ENCODE results near the gene DBNL.

DBNL gene

DNA sequence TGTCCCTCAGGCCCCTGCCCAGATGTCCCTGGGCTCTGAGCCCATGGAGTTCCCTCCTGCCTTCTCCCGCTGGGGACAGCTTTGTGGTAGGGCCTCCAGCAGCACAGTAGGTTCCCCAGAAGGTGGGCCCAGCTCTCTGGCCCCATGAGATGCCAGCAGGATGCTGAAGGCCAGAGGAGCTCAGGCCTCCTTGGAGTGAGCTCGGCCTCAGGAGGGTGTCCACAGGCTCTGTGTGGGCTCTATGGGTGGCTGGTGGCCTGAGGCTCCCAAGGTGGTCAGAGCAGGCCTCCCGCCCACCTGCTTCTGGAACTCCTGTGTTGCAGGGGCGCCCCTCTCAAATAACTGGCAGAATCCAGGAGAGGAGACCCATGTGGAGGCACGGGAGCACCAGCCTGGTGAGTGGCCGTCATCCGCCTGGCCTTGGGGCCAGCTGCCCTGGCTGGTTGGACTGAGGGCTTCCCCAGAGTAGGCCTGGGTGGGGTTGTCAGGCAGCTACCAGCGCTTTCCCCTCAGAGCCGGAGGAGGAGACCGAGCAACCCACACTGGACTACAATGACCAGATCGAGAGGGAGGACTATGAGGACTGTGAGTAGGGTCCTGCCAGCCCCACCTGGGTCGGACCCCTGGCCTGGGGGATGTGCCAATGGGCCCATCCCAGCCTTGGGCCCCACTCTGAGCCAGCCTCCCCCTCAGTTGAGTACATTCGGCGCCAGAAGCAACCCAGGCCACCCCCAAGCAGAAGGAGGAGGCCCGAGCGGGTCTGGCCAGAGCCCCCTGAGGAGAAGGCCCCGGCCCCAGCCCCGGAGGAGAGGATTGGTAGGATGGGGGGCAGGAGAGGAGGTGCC lies 62.8 kb downstream of the DBNL start:
- peaks cover 0 to 78% (median 74%) of the 10 kb centered on the region in 11 experiments; a peak in 18 of 22 replicates for H4K20me1 ChIP-seq
- no peaks in the 10 kb centered on the region for H3K9me3 ChIP-seq (replicated peaks in 1 of 11)
- peak overlapping the region in 7 of 11 experiments; percentile 32 to 84 (median 42); a peak in 10 of 22 replicates for H3K27ac ChIP-seq
- peaks cover 33 to 62% (median 47%) of the 10 kb centered on the region in 10 experiments for H3K4me1 ChIP-seq
- no peaks in the 10 kb centered on the region; a peak in 1 of 22 replicates for H3K27me3 ChIP-seq
- H3K4me2 ChIP-seq, result peak overlapping the region in 10 of 11 experiments; percentile 82 to 98 (median 93); a peak in 19 of 22 replicates
- H3K36me3 ChIP-seq, result peaks cover 26 to 66% (median 62%) of the 10 kb centered on the region in 11 experiments
- no peak for TF ChIP-seq Cebpa-rat (IDR thresholded peaks at IDR 0.05)
- peak overlapping the region in 8 of 11 experiments; percentile 31 to 89 (median 84); a peak in 15 of 22 replicates for H3K9ac ChIP-seq
- peak overlapping the region in 5 of 10 experiments; percentile 72 to 84 (median 79); a peak in 7 of 20 replicates for H3K4me3 ChIP-seq

DNA sequence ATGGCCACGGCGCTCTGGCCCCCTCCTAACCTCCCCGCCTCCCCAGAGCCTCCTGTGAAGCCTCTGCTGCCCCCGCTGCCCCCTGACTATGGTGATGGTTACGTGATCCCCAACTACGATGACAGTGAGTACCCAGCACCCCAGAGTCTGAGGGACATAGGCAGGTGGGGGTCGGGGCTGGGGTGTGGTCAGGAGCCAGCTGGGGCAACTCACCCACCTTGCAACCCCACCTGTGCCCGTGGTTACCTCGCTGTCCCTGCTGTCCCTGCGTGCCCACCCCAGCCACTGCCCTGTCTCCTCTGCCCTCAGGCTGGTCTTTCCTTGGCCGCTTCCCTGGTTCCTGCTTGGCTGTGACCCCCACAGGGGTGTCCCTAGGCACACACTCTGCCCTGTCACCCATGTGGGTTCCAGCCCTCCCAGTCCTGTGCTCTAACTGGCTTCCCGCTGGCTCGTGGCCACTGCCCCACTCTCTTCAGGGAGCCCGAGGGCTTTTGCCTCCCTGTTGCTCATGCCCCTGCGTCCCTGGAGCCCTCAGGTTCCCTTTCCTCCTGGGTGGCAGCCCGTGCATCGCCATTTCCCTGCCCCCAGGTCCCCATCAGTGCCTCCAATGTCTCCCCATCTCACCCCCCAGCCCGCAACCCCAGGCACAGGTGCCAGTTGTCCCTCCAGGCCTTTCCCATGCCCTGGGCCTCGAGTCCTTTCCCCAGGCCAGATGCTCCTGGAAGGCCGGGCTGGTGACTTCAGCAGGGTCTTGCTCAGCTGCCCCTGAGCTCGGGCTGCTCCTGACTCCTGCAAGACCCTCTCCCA lies 63.7 kb downstream of the DBNL start:
- Histone ChIP-seq H3K9ac (peak overlapping the region in 7 of 11 experiments; percentile 22 to 89 (median 86); a peak in 11 of 22 replicates), H3K27me3 (no peaks in the 10 kb centered on the region; a peak in 1 of 22 replicates), H3K27ac (peak overlapping the region in 3 of 11 experiments; percentile 28 to 79 (median 43); a peak in 5 of 22 replicates), H3K9me3 (replicated peaks in 1 of 11) (no peaks in the 10 kb centered on the region), H3K4me2 (peak overlapping the region in 4 of 11 experiments; percentile 90 to 98 (median 94); a peak in 7 of 22 replicates), H3K4me3 (no peak overlapping the region; a peak in 1 of 20 replicates), H3K4me1 (peaks cover 25 to 53% (median 39%) of the 10 kb centered on the region in 10 experiments), H4K20me1 (peaks cover 0 to 87% (median 82%) of the 10 kb centered on the region in 11 experiments; a peak in 18 of 22 replicates), H3K36me3 (peaks cover 34 to 74% (median 71%) of the 10 kb centered on the region in 11 experiments)
- no peak for TF ChIP-seq Cebpa-rat (IDR thresholded peaks at IDR 0.05)

- Histone ChIP-seq H3K4me3 (no peak overlapping the region), H3K4me2 (peak overlapping the region in 2 of 11 experiments; percentile 90 to 92; a peak in 2 of 22 replicates), H3K4me1 (peaks cover 18 to 46% (median 32%) of the 10 kb centered on the region in 10 experiments), H3K9ac (peak overlapping the region in 6 of 11 experiments; percentile 22 to 89 (median 86); a peak in 8 of 22 replicates), H3K27ac (peak overlapping the region in 2 of 11 experiments; percentile 28; a peak in 2 of 22 replicates), H3K27me3 (no peaks in the 10 kb centered on the region), H3K9me3 (replicated peaks in 1 of 11) (no peaks in the 10 kb centered on the region), H3K36me3 (peaks cover 39 to 82% (median 78%) of the 10 kb centered on the region in 11 experiments), H4K20me1 (peaks cover 0 to 94% (median 87%) of the 10 kb centered on the region in 11 experiments; a peak in 18 of 22 replicates)
- TF ChIP-seq Cebpa-rat (IDR thresholded peaks at IDR 0.05), result no peak
These were observed 64.6 kb downstream of the DBNL start for GRCh38 chr7:44108768-44109750.

DNA sequence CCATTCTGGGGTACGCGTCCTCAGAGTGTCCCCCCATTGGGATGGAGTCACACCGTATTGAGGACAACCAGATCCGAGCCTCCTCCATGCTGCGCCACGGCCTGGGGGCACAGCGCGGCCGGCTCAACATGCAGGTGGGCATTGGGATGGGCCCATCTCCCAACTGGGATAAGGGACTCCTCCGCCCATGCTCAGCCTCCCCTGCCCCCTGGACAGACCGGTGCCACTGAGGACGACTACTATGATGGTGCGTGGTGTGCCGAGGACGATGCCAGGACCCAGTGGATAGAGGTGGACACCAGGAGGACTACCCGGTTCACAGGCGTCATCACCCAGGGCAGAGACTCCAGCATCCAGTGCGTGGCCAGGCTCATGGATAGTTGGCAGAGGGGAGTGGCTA lies 65.5 kb downstream of the DBNL start:
- Histone ChIP-seq H3K4me1 (peaks cover 16 to 44% (median 29%) of the 10 kb centered on the region in 10 experiments), H3K27ac (no peak overlapping the region), H3K9me3 (replicated peaks in 1 of 11) (no peaks in the 10 kb centered on the region), H3K27me3 (no peaks in the 10 kb centered on the region), H4K20me1 (peaks cover 0 to 99% (median 94%) of the 10 kb centered on the region in 11 experiments; a peak in 18 of 22 replicates), H3K4me3 (no peak overlapping the region), H3K4me2 (no peak overlapping the region), H3K36me3 (peaks cover 49 to 91% (median 87%) of the 10 kb centered on the region in 11 experiments), H3K9ac (no peak overlapping the region)
- no peak for TF ChIP-seq Cebpa-rat (IDR thresholded peaks at IDR 0.05)

- H3K4me3 ChIP-seq, result no peak overlapping the region
- peaks cover 58 to 99% (median 97%) of the 10 kb centered on the region in 11 experiments for H3K36me3 ChIP-seq
- no peaks in the 10 kb centered on the region for H3K9me3 ChIP-seq (replicated peaks in 1 of 11)
- no peaks in the 10 kb centered on the region for H3K27me3 ChIP-seq
- peaks cover 6 to 34% (median 19%) of the 10 kb centered on the region in 10 experiments for H3K4me1 ChIP-seq
- H3K9ac ChIP-seq, result no peak overlapping the region; a peak in 1 of 22 replicates
- no peak overlapping the region for H3K4me2 ChIP-seq
- H4K20me1 ChIP-seq, result peaks cover 0 to 99% (median 94%) of the 10 kb centered on the region in 11 experiments; a peak in 18 of 22 replicates
- H3K27ac ChIP-seq, result no peak overlapping the region
- no peak for TF ChIP-seq Cebpa-rat (IDR thresholded peaks at IDR 0.05)
These were observed 66.5 kb downstream of the DBNL start for GRCh38 chr7:44110719-44111635.

All from BLaER1 treated with 17β-estradiol and CSF1 and Interleukin-3, amounts not matched to agents 10 nM and 100 nM (cell line).